ENCODE results near the gene TTK.
A peak's percentile ranks its signal among the peaks of the same experiment; 100 is the strongest.

The TTK gene

GRCh38 chr6:80004173-80005072, at the start of gene TTK:
TTK (plus strand) TSS chr6:80004649; CDS start chr6:80005844, 1,195 bp downstream.
- DNase-seq, result peak; percentile 95

GRCh38 chr6:79954849-79955248, 49.6 kb upstream of the TTK start:
- no peak for DNase-seq

- DNase-seq, result peak; percentile 20
Measured at GRCh38 chr6:79964607-79965081, 39.8 kb upstream of the TTK start.

GRCh38 chr6:79967178-79967577, 37.3 kb upstream of the TTK start:
- DNase-seq, result no peak

GRCh38 chr6:79969784-79970183, 34.7 kb upstream of the TTK start:
- DNase-seq, result no peak

GRCh38 chr6:79971193-79971592, 33.3 kb upstream of the TTK start:
- DNase-seq, result no peak

- DNase-seq, result no peak
Measured at GRCh38 chr6:79981652-79982051, 22.8 kb upstream of the TTK start.

- DNase-seq, result peak; percentile 25
Measured at GRCh38 chr6:79984261-79984660, 20.2 kb upstream of the TTK start.

- no peak for DNase-seq
Measured at GRCh38 chr6:79985128-79985527, 19.3 kb upstream of the TTK start.

- DNase-seq, result no peak
Measured at GRCh38 chr6:79989641-79990040, 14.8 kb upstream of the TTK start.

- DNase-seq, result no peak
Measured at GRCh38 chr6:79993012-79993910, 11.2 kb upstream of the TTK start.

GRCh38 chr6:79993911-79994309, 10.5 kb upstream of the TTK start:
- DNase-seq, result no peak

- no peak for DNase-seq
Measured at GRCh38 chr6:79997728-79998127, 6.7 kb upstream of the TTK start.

GRCh38 chr6:80001337-80001736, 3.1 kb upstream of the TTK start:
- DNase-seq, result no peak

- DNase-seq, result peak; percentile 54
Measured at GRCh38 chr6:80003826-80004172, 650 bp upstream of the TTK start.

- no peak for DNase-seq
Measured at GRCh38 chr6:80005406-80005805, 957 bp downstream of the TTK start.

- no peak for DNase-seq
Measured at GRCh38 chr6:80006541-80006940, 2.1 kb downstream of the TTK start.

GRCh38 chr6:80009531-80009930, 5.1 kb downstream of the TTK start:
- DNase-seq, result no peak

GRCh38 chr6:80010288-80010687, 5.8 kb downstream of the TTK start:
- DNase-seq, result no peak

GRCh38 chr6:80015839-80016435, 11.5 kb downstream of the TTK start:
- no peak for DNase-seq

GRCh38 chr6:80020381-80021120, 16.1 kb downstream of the TTK start:
- DNase-seq, result no peak

- DNase-seq, result no peak
Measured at GRCh38 chr6:80021131-80021530, 16.7 kb downstream of the TTK start.

- DNase-seq, result no peak
Measured at GRCh38 chr6:80021591-80021990, 17.1 kb downstream of the TTK start.
